Measurements from ENCODE around the gene RBM5. TPM values are rescaled to one million over a fixed set of nuclear protein-coding genes. Genes with fewer than 3 reads are reported as not detected.
A peak's percentile ranks its signal among the peaks of the same experiment; 100 is the strongest.

The RBM5 gene
- polyA plus RNA-seq, 1 of the 3 experiments (the other 2 are of a cell fraction): 113 TPM

- TF ChIP-seq MEF2A (IDR thresholded peaks at IDR 0.05; ENCODE audit: borderline replicate concordance, low read depth): no peak
- TF ChIP-seq NRF1 (IDR thresholded peaks at IDR 0.05; ENCODE audit: low read depth, low read length): no peak
- TF ChIP-seq GATA2 (CRISPR knock-in tag; IDR thresholded peaks at IDR 0.05): 0 out of 2 replicates have a peak, but pooled peaks have one; percentile 11
- TF ChIP-seq IRF3 (IDR thresholded peaks at IDR 0.05; ENCODE audit: low read depth, low read length): no peak
- no peak for TF ChIP-seq RFX5 (IDR thresholded peaks at IDR 0.05; ENCODE audit: low read length)
- TF ChIP-seq TCF12 (IDR thresholded peaks at IDR 0.05): peak; percentile 90
Observed at GRCh38 chr3:50147861-50148260, 59.1 kb downstream of the RBM5 start (continued).

- Histone ChIP-seq H3K4me2 (no peak overlapping the region), H4K20me1 (ENCODE audit: insufficient read depth) (no peaks in the 10 kb centered on the region), H3K27ac (ENCODE audit: low read depth in 2 of 2, low read length in 1 of 2) (peak overlapping the region in 1 of 2 experiments; percentile 48; a peak in 1 of 4 replicates), H3K4me1 (ENCODE audit: control insufficient read depth in 1 of 2, insufficient read depth in 2 of 2, low read depth in 1 of 2, low read length in 1 of 2) (peaks cover 0 to 61% of the 10 kb centered on the region in 2 experiments; a peak in 2 of 4 replicates), H2AFZ (ENCODE audit: low read depth) (no peak overlapping the region), H3K9me2 (no peaks in the 10 kb centered on the region), H3K9me3 (no peaks in the 10 kb centered on the region), H3K4me3 (ENCODE audit: low read depth in 2 of 2, low read length in 1 of 2) (no peak overlapping the region), H3K79me2 (ENCODE audit: insufficient read depth) (no peaks in the 10 kb centered on the region), H3K9ac (no peak overlapping the region), H3F3A (replicated peaks; ENCODE audit: insufficient read depth) (peaks cover 4% of the 10 kb centered on the region), H3K27me3 (ENCODE audit: insufficient read depth) (no peaks in the 10 kb centered on the region), H3K36me3 (replicated peaks in 1 of 2; ENCODE audit: control insufficient read depth in 1 of 2, insufficient read depth in 2 of 2, low read length in 1 of 2) (no peaks in the 10 kb centered on the region)
- no peak for DNase-seq
- ChIA-PET CTCF (interaction anchor here (0.8 to 5.6 kb wide), 6 partner anchors 28 to 97 kb away, joined by 3 to 132 read pairs (median 10); no protein-coding TSS in a partner anchor), POLR2A (interaction anchor here (0.6 to 3.0 kb wide), 4 partner anchors 26 to 149 kb away, joined by 3 to 12 read pairs (median 3); partner anchors contain the start of genes HYAL3, NAA80 and RBM5)
- 91% methylated on average over 1 of the region's 1 CpG for WGBS (ENCODE audit: low lambda C conversion rate)
- TF ChIP-seq MAX (IDR thresholded peaks at IDR 0.05; ENCODE audit: low read depth): no peak
- no peak for TF ChIP-seq TAF1 (IDR thresholded peaks at IDR 0.05; ENCODE audit: borderline replicate concordance, low read depth, low read length)
- TF ChIP-seq RAD21 (IDR thresholded peaks at IDR 0.05; ENCODE audit: low read length): no peak
- TF ChIP-seq POLR2AphosphoS5 (IDR thresholded peaks at IDR 0.05; ENCODE audit: low read depth, low read length): no peak
- no peak for TF ChIP-seq EZH2phosphoT487 (IDR thresholded peaks at IDR 0.05; ENCODE audit: borderline replicate concordance, low read depth)
- no peak for TF ChIP-seq ELF1 (IDR thresholded peaks at IDR 0.05)
- no peak for TF ChIP-seq IRF3 (IDR thresholded peaks at IDR 0.05; ENCODE audit: low read depth, low read length)
- TF ChIP-seq GATA2 (CRISPR knock-in tag; IDR thresholded peaks at IDR 0.05): no peak
Observed at GRCh38 chr3:50150404-50150750, 61.7 kb downstream of the RBM5 start.
